SK-N-SH (cell line): Measurements from ENCODE around the gene SF3A1. TPM values are rescaled to one million over a fixed set of nuclear protein-coding genes. Genes with fewer than 3 reads are reported as not detected.

Experiments used
- CTCF ChIA-PET: fragments of 300-600, 350-600 bp; formaldehyde crosslinking; extraction: SDS; loops from one replicate; lab custom pipeline; 2021; lab: Yijun Ruan, JAX
- POLR2A ChIA-PET: fragments of 350-600 bp; sonication (Branson Sonifier 250); formaldehyde crosslinking; extraction: SDS; loops from one replicate; lab custom pipeline; 2020; ENCODE audit warnings: antibody characterized with exemption, inconsistent platforms; lab: Yijun Ruan, JAX
- DNase-seq: peaks from one replicate; pipeline ENCODE4 v3.0.0; 2012
- H2AFZ ChIP-seq: fragments of 200-600 bp; sonication (generic); 2 replicates; pipeline ENCODE4 v1.8.1; 2016; ENCODE audit warnings: antibody characterized with exemption, mild to moderate bottlenecking, low read depth
- H3F3A ChIP-seq: fragments of 200-600 bp; sonication (generic); replicated peaks from 2 replicates; pipeline ENCODE3; 2016; ENCODE audit warnings: antibody characterized with exemption, mild to moderate bottlenecking; ENCODE audit not compliant: insufficient read depth
- H3K27ac ChIP-seq, 2 experiments: fragments of 200-500 bp in 1 of 2; fragments of 200-600 bp in 1 of 2; sonication (Bioruptor generic) in 1 of 2; sonication (generic), shearing (Covaris generic) in 1 of 2; 2 replicates each; pipeline versions ENCODE4 v1.5.1 to v1.6.1; 2014 to 2016; ENCODE audit warnings: low read depth in 2 of 2, inconsistent platforms in 1 of 2, low read length in 1 of 2, mild to moderate bottlenecking in 1 of 2, mixed read lengths in 1 of 2
- H3K27me3 ChIP-seq: fragments of 200-600 bp; sonication (generic), shearing (Covaris generic); 2 replicates; pipeline ENCODE4 v1.6.1; 2016; ENCODE audit warnings: mixed run types; ENCODE audit not compliant: insufficient read depth
- H3K36me3 ChIP-seq, 2 experiments: fragments of 200-500 bp in 1 of 2; fragments of 200-600 bp in 1 of 2; sonication (Bioruptor generic) in 1 of 2; sonication (generic) in 1 of 2; replicated peaks in 1 of 2; 2 replicates each; pipeline versions ENCODE3 to v1.5.1; 2014 to 2016; ENCODE audit warnings: low read length in 1 of 2, mild to moderate bottlenecking in 1 of 2; ENCODE audit not compliant: insufficient read depth in 2 of 2, control insufficient read depth in 1 of 2
- H3K4me1 ChIP-seq, 2 experiments: fragments of 200-500 bp in 1 of 2; fragments of 200-600 bp in 1 of 2; sonication (Bioruptor generic) in 1 of 2; sonication (generic), shearing (Covaris generic) in 1 of 2; 2 replicates each; pipeline versions ENCODE4 v1.5.1 to v1.6.1; 2014 to 2016; ENCODE audit warnings: low read depth in 1 of 2, low read length in 1 of 2, mixed run types in 1 of 2; ENCODE audit not compliant: insufficient read depth in 2 of 2, control insufficient read depth in 1 of 2
- H3K4me2 ChIP-seq: fragments of 200-600 bp; sonication (generic), shearing (Covaris generic); 2 replicates; pipeline ENCODE4 v1.6.1; 2017; ENCODE audit warnings: mixed run types
- H3K4me3 ChIP-seq, 2 experiments: fragments of 200-500 bp in 1 of 2; fragments of 200-600 bp in 1 of 2; sonication (Bioruptor generic) in 1 of 2; sonication (generic), shearing (Covaris generic) in 1 of 2; 2 replicates each; pipeline versions ENCODE4 v1.5.1 to v1.8.1; 2014 to 2016; ENCODE audit warnings: low read depth in 2 of 2, inconsistent platforms in 1 of 2, low read length in 1 of 2, mild to moderate bottlenecking in 1 of 2, mixed read lengths in 1 of 2, moderate library complexity in 1 of 2
- H3K79me2 ChIP-seq: fragments of 200-600 bp; sonication (generic); 2 replicates; pipeline ENCODE4 v1.8.1; 2017; ENCODE audit warnings: mild to moderate bottlenecking; ENCODE audit not compliant: insufficient read depth
- H3K9ac ChIP-seq: fragments of 200-600 bp; sonication (generic); 2 replicates; pipeline ENCODE4 v1.6.1; 2017; ENCODE audit warnings: mixed run types
- H3K9me2 ChIP-seq: fragments of 200-600 bp; sonication (generic); 2 replicates; pipeline ENCODE4 v1.6.1; 2017; ENCODE audit warnings: mixed run types
- H3K9me3 ChIP-seq: fragments of 200-600 bp; sonication (generic); 2 replicates; pipeline ENCODE4 v1.6.1; 2017; ENCODE audit warnings: mixed run types, mild to moderate bottlenecking, moderate library complexity
- H4K20me1 ChIP-seq: fragments of 200-600 bp; sonication (generic); 2 replicates; pipeline ENCODE4 v1.6.1; 2017; ENCODE audit warnings: mild to moderate bottlenecking, mixed run types; ENCODE audit not compliant: insufficient read depth
- CTCF ChIP-seq: fragments of 200-600 bp; sonication (generic); IDR thresholded peaks from 2 replicates; pipeline ENCODE4 v1.6.1; 2017; ENCODE audit warnings: antibody characterized with exemption, mild to moderate bottlenecking, moderate library complexity
- GABPA ChIP-seq: IDR thresholded peaks from 2 replicates; pipeline ENCODE4 v1.4.0; 2012; ENCODE audit warnings: low read depth, mild to moderate bottlenecking
- RAD21 ChIP-seq: IDR thresholded peaks from 2 replicates; pipeline ENCODE4 v1.6.1; 2012; ENCODE audit warnings: mild to moderate bottlenecking, low read length
- RCOR1 ChIP-seq: fragments of 150-350 bp; IDR thresholded peaks from 2 replicates; pipeline ENCODE4 v1.6.1; 2017; ENCODE audit warnings: antibody characterized with exemption, low read length
- REST ChIP-seq: IDR thresholded peaks from 2 replicates; pipeline ENCODE4 v1.6.1; 2012; ENCODE audit warnings: mild to moderate bottlenecking, low read depth, low read length, moderate library complexity
- RFX5 ChIP-seq: IDR thresholded peaks from 2 replicates; pipeline ENCODE4 v1.6.1; 2012; ENCODE audit warnings: mild to moderate bottlenecking, improper control_type of control experiment, low read length
- TEAD4 ChIP-seq: IDR thresholded peaks from 2 replicates; pipeline ENCODE4 v1.4.0; 2012; ENCODE audit warnings: mild to moderate bottlenecking, borderline replicate concordance; ENCODE audit not compliant: insufficient read depth
- WGBS: methylation state at CpG from one replicate; pipeline ENCODE4 v1.1.6; 2017; ENCODE audit warnings: low lambda C conversion rate; 5-methylcytosine and 5-hydroxymethylcytosine counted together
- polyA plus RNA-seq, 3 experiments: library from polyadenylated mRNA; depleted of rRNA; stranded (reverse); fragments of >200 nt; gene quantifications; 2 replicates each; pipeline ENCODE4 v1.2.3, GENCODE V29; 2012
- TF ChIP-seq, protein P1 (sequence below): IDR thresholded peaks from 2 replicates; pipeline ENCODE4 v1.4.0; 2012; ENCODE audit warnings: low read depth, borderline replicate concordance
- TF ChIP-seq, protein P2 (sequence below): fragments of 150-350 bp; IDR thresholded peaks from 2 replicates; pipeline ENCODE4 v1.6.1; 2016; ENCODE audit warnings: mild to moderate bottlenecking, low read depth, low read length

The SF3A1 gene
- polyA plus RNA-seq, 1 of the 3 experiments (the other 2 are of a cell fraction): 75.2 TPM

- WGBS: 89% methylated on average over 4 of the region's 5 CpGs
- no peaks in the 10 kb centered on the region for H3K36me3 ChIP-seq
- H3K9me3 ChIP-seq: no peaks in the 10 kb centered on the region
- H2AFZ ChIP-seq: no peak overlapping the region
- H3K27ac ChIP-seq: no peak overlapping the region
- no peak overlapping the region for H3K4me3 ChIP-seq
- H4K20me1 ChIP-seq: peaks cover 53% of the 10 kb centered on the region
- no peak overlapping the region for H3K9ac ChIP-seq
- TF ChIP-seq, protein P1, sequence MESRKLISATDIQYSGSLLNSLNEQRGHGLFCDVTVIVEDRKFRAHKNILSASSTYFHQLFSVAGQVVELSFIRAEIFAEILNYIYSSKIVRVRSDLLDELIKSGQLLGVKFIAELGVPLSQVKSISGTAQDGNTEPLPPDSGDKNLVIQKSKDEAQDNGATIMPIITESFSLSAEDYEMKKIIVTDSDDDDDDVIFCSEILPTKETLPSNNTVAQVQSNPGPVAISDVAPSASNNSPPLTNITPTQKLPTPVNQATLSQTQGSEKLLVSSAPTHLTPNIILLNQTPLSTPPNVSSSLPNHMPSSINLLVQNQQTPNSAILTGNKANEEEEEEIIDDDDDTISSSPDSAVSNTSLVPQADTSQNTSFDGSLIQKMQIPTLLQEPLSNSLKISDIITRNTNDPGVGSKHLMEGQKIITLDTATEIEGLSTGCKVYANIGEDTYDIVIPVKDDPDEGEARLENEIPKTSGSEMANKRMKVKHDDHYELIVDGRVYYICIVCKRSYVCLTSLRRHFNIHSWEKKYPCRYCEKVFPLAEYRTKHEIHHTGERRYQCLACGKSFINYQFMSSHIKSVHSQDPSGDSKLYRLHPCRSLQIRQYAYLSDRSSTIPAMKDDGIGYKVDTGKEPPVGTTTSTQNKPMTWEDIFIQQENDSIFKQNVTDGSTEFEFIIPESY: no peak
- no peak for TF ChIP-seq REST
- TF ChIP-seq, protein P2, sequence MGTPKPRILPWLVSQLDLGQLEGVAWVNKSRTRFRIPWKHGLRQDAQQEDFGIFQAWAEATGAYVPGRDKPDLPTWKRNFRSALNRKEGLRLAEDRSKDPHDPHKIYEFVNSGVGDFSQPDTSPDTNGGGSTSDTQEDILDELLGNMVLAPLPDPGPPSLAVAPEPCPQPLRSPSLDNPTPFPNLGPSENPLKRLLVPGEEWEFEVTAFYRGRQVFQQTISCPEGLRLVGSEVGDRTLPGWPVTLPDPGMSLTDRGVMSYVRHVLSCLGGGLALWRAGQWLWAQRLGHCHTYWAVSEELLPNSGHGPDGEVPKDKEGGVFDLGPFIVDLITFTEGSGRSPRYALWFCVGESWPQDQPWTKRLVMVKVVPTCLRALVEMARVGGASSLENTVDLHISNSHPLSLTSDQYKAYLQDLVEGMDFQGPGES: no peak
- TF ChIP-seq TEAD4: no peak
- no peak for TF ChIP-seq RAD21
- TF ChIP-seq RCOR1: no peak
- TF ChIP-seq GABPA: no peak
- TF ChIP-seq CTCF: no peak
- TF ChIP-seq RFX5: no peak
- H3K79me2 ChIP-seq: peaks cover 71% of the 10 kb centered on the region
- H3F3A ChIP-seq: peaks cover 16% of the 10 kb centered on the region
- no peaks in the 10 kb centered on the region for H3K9me2 ChIP-seq
- H3K27me3 ChIP-seq: no peaks in the 10 kb centered on the region
- no peak overlapping the region for H3K4me2 ChIP-seq
- peaks cover 24 to 31% of the 10 kb centered on the region in 2 experiments; a peak in 3 of 4 replicates for H3K4me1 ChIP-seq
- no peak for DNase-seq
- CTCF ChIA-PET: interaction anchor here (0.7 to 1.8 kb wide), 2 partner anchors 79 to 554 kb away, joined by 3 to 4 read pairs; no protein-coding TSS in a partner anchor
- POLR2A ChIA-PET: no interaction called here
Measured at GRCh38 chr22:30308518-30309230, 48.0 kb downstream of the SF3A1 start.
